Heart left ventricle (tissue), 16 donors: ENCODE results near the gene CPEB4. TPM values are rescaled to one million over a fixed set of nuclear protein-coding genes. Genes with fewer than 3 reads are reported as not detected.

Experiments used
- ATAC-seq, 4 donors: fragments of 200-7000 bp; cut with Tn5 transposase; one replicate each; pipeline ENCODE4 v1.9.1; 2020 to 2022; ENCODE audit warnings: moderate library complexity in 4 of 4, mild to moderate bottlenecking in 3 of 4, moderate number of reproducible peaks in 1 of 4
- DNase-seq, 5 donors: peaks; one replicate each; pipeline ENCODE4 v3.0.0-alpha.2; 2020
- H3K27ac ChIP-seq, 12 donors: fragments of 200-600 bp; sonication (generic) in 4 of 12; one replicate each; pipeline versions ENCODE4 v1.5.0 to v1.8.0; 2016 to 2022; ENCODE audit warnings: mild to moderate bottlenecking in 2 of 12
- H3K27me3 ChIP-seq, 9 donors: fragments of 200-600 bp; sonication (generic) in 2 of 9; one replicate each; pipeline versions ENCODE4 v1.5.1 to v1.8.0; 2016 to 2022; ENCODE audit warnings: mild to moderate bottlenecking in 3 of 9
- H3K36me3 ChIP-seq, 9 donors: fragments of 200-600 bp; sonication (generic) in 2 of 9; one replicate each; pipeline versions ENCODE4 v1.5.0 to v1.8.0; 2018 to 2022; ENCODE audit warnings: mild to moderate bottlenecking in 2 of 9
- H3K4me1 ChIP-seq, 12 donors: fragments of 200-600 bp; sonication (generic) in 4 of 12; one replicate each; pipeline versions ENCODE4 v1.5.0 to v1.8.0; 2016 to 2022; ENCODE audit warnings: mild to moderate bottlenecking in 3 of 12
- H3K4me3 ChIP-seq, 12 donors: fragments of 200-600 bp; sonication (generic) in 4 of 12; one replicate each; pipeline versions ENCODE4 v1.5.0 to v1.8.0; 2017 to 2022; ENCODE audit warnings: mild to moderate bottlenecking in 9 of 12, moderate library complexity in 4 of 12
- H3K9me3 ChIP-seq, 12 donors: fragments of 200-600 bp; sonication (generic) in 4 of 12; one replicate each; pipeline versions ENCODE4 v1.5.0 to v1.8.0; 2016 to 2022; ENCODE audit warnings: mild to moderate bottlenecking in 1 of 12
- POLR2A ChIP-seq, 2 donors: fragments of 450-650 bp; IDR thresholded peaks; one replicate each; pipeline ENCODE4 v1.6.1; 2017; ENCODE audit warnings: antibody characterized with exemption in 2 of 2, mild to moderate bottlenecking in 2 of 2, moderate library complexity in 2 of 2
- WGBS, 4 donors: extraction: QIAGEN DNeasy Blood & Tissue Kit in 2 of 4; methylation state at CpG; one replicate each; pipeline versions ENCODE4 v1.1.5 to v1.1.7; 2013 to 2018; 5-methylcytosine and 5-hydroxymethylcytosine counted together
- intact Hi-C, 10 donors: fragments of 100-400 bp; cut with DNase I; formaldehyde crosslinking; loops; one replicate each; pipeline versions ENCODE4 v1.11.1 to v1.14.2; 2022
- polyA plus RNA-seq, 2 donors: library from polyadenylated mRNA; stranded (reverse); fragments of 200-250 nt; gene quantifications; one replicate each; pipeline ENCODE4 v1.2.3, GENCODE V29; 2013
- total RNA-seq, 9 donors: library from RNA; depleted of rRNA in 2 of 9; stranded (reverse); fragments of >200 nt in 2 of 9; fragmentation: NEBNext Ultra II Directional in 3 of 9; extraction: Animal tissue kit (Norgen Biotek cat#: 25700) in 3 of 9; gene quantifications; one replicate each; pipeline versions ENCODE4 v1.1.0 to v1.2.4, GENCODE V29; 2016 to 2023
- TF ChIP-seq, protein P1 (sequence below), 12 donors: fragments of 200-600 bp; sonication (generic) in 4 of 12; IDR thresholded peaks; one replicate each; pipeline versions ENCODE4 v1.5.0 to v1.8.0; 2018 to 2022; ENCODE audit warnings: antibody characterized with exemption in 12 of 12, mild to moderate bottlenecking in 5 of 12
- donor health status: ischemic (EF 13 %, LVEDD 7.1; RV severe dilation, severe dysfunction).
- donor health status: healthy with polysubstance abuse.
- donor health status: DM: no; HTN: yes; CAD: no.
- donor health status: DM: no; HTN: no; CAD: no.
- donor health status: ischemic (EF 25% LVEDD 6.9; RV normal size, moderate dysfunction).
- donor health status: ischemic (EF 25% LVEDD 5.7; RV mildly dilated, moderate dysfunction).
- donor health status: healthy.
- donor health status: DM: yes; HTN: yes; CAD: no.
- donor health status: ischemic (EF 35%, LVEDD 5.7; RV mildly dilated, moderate dysfunction).
- donor health status: nonischemic (EF 11% LVEDD 7.7; RV severe dilation, severe dysfunction).
- donor health status: DM: yes; HTN: yes; CAD: no.
- donor health status: PGD.
- donor health status: ischemic (EF 29% LVEDD 5.4; RV normal size, mild dysfunction).
- donor health status: nonischemic (EF 23%, LVEDD 6.1; RV moderate dilation, normal function).

CPEB4 gene
- total and polyA plus RNA-seq, 11 donors, result 28.7 to 217 (median 168) TPM

DNA sequence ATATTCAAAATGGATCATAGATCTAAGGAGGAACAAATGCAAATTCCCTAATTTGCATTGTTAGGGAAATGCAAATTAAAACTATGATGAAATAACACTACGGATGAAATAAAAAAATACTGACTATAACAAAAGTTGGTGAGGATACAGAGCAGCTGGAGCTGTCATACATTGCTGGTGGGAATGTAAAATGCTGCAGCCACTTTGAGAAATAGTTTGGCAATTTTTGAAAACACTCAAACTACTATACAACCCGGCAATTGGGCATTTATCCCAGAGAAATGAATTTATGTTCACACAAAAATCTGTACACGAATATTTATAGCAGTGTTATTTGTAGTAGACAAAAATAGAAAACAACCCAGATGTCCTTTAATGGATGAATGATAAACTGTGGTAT, 123.3 kb downstream of the CPEB4 start:
- intact Hi-C loops, result no loop called here
- TF ChIP-seq, protein P1, sequence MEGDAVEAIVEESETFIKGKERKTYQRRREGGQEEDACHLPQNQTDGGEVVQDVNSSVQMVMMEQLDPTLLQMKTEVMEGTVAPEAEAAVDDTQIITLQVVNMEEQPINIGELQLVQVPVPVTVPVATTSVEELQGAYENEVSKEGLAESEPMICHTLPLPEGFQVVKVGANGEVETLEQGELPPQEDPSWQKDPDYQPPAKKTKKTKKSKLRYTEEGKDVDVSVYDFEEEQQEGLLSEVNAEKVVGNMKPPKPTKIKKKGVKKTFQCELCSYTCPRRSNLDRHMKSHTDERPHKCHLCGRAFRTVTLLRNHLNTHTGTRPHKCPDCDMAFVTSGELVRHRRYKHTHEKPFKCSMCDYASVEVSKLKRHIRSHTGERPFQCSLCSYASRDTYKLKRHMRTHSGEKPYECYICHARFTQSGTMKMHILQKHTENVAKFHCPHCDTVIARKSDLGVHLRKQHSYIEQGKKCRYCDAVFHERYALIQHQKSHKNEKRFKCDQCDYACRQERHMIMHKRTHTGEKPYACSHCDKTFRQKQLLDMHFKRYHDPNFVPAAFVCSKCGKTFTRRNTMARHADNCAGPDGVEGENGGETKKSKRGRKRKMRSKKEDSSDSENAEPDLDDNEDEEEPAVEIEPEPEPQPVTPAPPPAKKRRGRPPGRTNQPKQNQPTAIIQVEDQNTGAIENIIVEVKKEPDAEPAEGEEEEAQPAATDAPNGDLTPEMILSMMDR (IDR thresholded peaks at IDR 0.05), result no peak
- no peak for TF ChIP-seq POLR2A (IDR thresholded peaks at IDR 0.05)
- no peak for DNase-seq

More for the DNA sequence above, 123.3 kb downstream of the CPEB4 start:
- H3K4me3 ChIP-seq, result no peak overlapping the region
- 39 to 56% (median 46%) methylated on average over 3 of the region's 3 CpGs for whole genome bisulfite sequencing, 4 donors
- peaks cover 0 to 2% (median 0%) of the 10 kb centered on the region in 9 donors for H3K27me3 ChIP-seq
- no peaks in the 10 kb centered on the region for H3K36me3 ChIP-seq
- no peak for ATAC-seq
- no peaks in the 10 kb centered on the region for H3K9me3 ChIP-seq
- H3K27ac ChIP-seq, result no peak overlapping the region
- no peaks in the 10 kb centered on the region for H3K4me1 ChIP-seq

Other genes starting within 250 kb of the CPEB4 start
- under 1 TPM in 2 of 9 donors, not detected in 7; 0.12 to 0.58 TPM for gene C5orf47, start 100.8 kb downstream of the CPEB4 start, total RNA-seq
- gene C5orf47, start 100.8 kb downstream of the CPEB4 start, polyA plus RNA-seq, result under 1 TPM; 0.15 TPM
- gene NSG2, start 157.4 kb downstream of the CPEB4 start, total RNA-seq, result 1 to 10 TPM in 1 of 9 donors, under 1 TPM in 4, not detected in 4; 0.36 to 1.7 (median 0.50) TPM
- under 1 TPM; 0.30 to 0.44 TPM for gene NSG2, start 157.4 kb downstream of the CPEB4 start, polyA plus RNA-seq